Brain microvascular endothelial cell (primary cell): ENCODE results near the gene SESTD1.
A peak's percentile ranks its signal among the peaks of the same experiment; 100 is the strongest.

Experiments
- DNase-seq: peaks from one replicate; pipeline ENCODE4 v3.0.0-alpha.2; 2020
- H3K27ac ChIP-seq: fragments of 250-450 bp; sonication (Bioruptor Pico); 2 replicates; pipeline ENCODE4 v1.5.1; 2020; ENCODE audit warnings: mild to moderate bottlenecking, moderate library complexity
- H3K27me3 ChIP-seq: fragments of 250-450 bp; sonication (Bioruptor Pico); replicated peaks from 2 replicates; pipeline ENCODE4 v1.5.1; 2020; ENCODE audit warnings: mild to moderate bottlenecking
- H3K36me3 ChIP-seq: fragments of 250-450 bp; sonication (Bioruptor Pico); replicated peaks from 2 replicates; pipeline ENCODE4 v1.5.1; 2020; ENCODE audit warnings: mild to moderate bottlenecking
- H3K4me3 ChIP-seq: 2 replicates; pipeline ENCODE4 v1.5.1; 2011; ENCODE audit warnings: low read depth, mild to moderate bottlenecking, control low read depth, low read length, moderate library complexity
- CTCF ChIP-seq: IDR thresholded peaks from 2 replicates; pipeline ENCODE4 v1.5.1; 2011; ENCODE audit warnings: low read depth, mild to moderate bottlenecking, moderate library complexity, low read length, control low read depth, inconsistent platforms; ENCODE audit errors: missing control alignments
- in situ Hi-C: cut with HindIII; loops from 2 replicates; pipeline ENCODE4 v1.10.0; 2017; ENCODE audit warnings: low sequenced_read_pairs, low pct_ligation_motif_present

Gene SESTD1

GRCh38 chr2:179263446-179264367 lies 925 bp downstream of the SESTD1 start:
- H3K27ac ChIP-seq = peak overlapping the region; percentile 45
- peak; percentile 66 for DNase-seq
- no peaks in the 10 kb centered on the region for H3K27me3 ChIP-seq
- no peaks in the 10 kb centered on the region for H3K36me3 ChIP-seq
- TF ChIP-seq CTCF = no peak
- peak overlapping the region; percentile 81 for H3K4me3 ChIP-seq
- in situ Hi-C loops = no loop called here

- no peaks in the 10 kb centered on the region for H3K36me3 ChIP-seq
- no peaks in the 10 kb centered on the region for H3K27me3 ChIP-seq
- peak overlapping the region; percentile 45 for H3K27ac ChIP-seq
- in situ Hi-C loops = no loop called here
- peak overlapping the region; percentile 81 for H3K4me3 ChIP-seq
- DNase-seq = no peak
- no peak for TF ChIP-seq CTCF
Measured at GRCh38 chr2:179263015-179263414, 1.6 kb downstream of the SESTD1 start.

GRCh38 chr2:179262077-179262660 lies 2.5 kb downstream of the SESTD1 start:
- Histone ChIP-seq H3K27ac (no peak overlapping the region), H3K4me3 (no peak overlapping the region), H3K27me3 (no peaks in the 10 kb centered on the region), H3K36me3 (no peaks in the 10 kb centered on the region)
- no peak for TF ChIP-seq CTCF
- no peak for DNase-seq
- in situ Hi-C loops = no loop called here

GRCh38 chr2:179261151-179261825 lies 3.3 kb downstream of the SESTD1 start:
- no peak for TF ChIP-seq CTCF
- Histone ChIP-seq H3K27ac (no peak overlapping the region), H3K27me3 (no peaks in the 10 kb centered on the region), H3K36me3 (no peaks in the 10 kb centered on the region), H3K4me3 (no peak overlapping the region)
- in situ Hi-C loops = no loop called here
- DNase-seq = no peak

- no peak for DNase-seq
- TF ChIP-seq CTCF = no peak
- Histone ChIP-seq H3K4me3 (no peak overlapping the region), H3K27me3 (no peaks in the 10 kb centered on the region), H3K36me3 (no peaks in the 10 kb centered on the region), H3K27ac (no peak overlapping the region)
- in situ Hi-C loops = no loop called here
Measured at GRCh38 chr2:179260224-179260623, 4.4 kb downstream of the SESTD1 start.
